Measurements from ENCODE around the gene RPLP1. TPM values are rescaled to one million over a fixed set of nuclear protein-coding genes. Genes with fewer than 3 reads are reported as not detected.

Gene RPLP1
- total RNA-seq, 1 donor from 2014 or later = 3,035 TPM

DNA sequence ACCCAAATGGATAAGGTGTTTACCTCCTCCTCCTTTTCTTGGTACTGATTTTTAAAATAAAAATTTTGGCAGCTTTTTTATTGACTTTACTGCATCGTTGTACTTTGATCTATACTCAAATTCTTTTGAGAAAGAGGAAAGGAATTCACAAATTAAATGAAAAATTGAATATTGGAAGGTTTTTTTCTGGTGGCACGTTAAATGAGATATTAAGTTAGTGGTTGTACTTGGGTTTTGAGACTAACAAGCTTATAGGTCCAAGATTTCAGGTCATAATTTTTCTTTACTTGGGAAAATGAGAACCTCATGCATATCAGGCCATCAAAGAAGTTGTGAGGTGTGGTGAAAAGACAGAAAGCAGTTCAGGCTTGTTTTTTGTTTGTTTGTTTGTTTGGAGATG is 14.1 kb downstream of the RPLP1 start:
- peaks cover 22% of the 10 kb centered on the region for H3K4me1 Mint-ChIP-seq
- H3K4me3 Mint-ChIP-seq = no peak overlapping the region
- no peaks in the 10 kb centered on the region for H3K27me3 Mint-ChIP-seq
- no peak for DNase-seq
- H3K36me3 Mint-ChIP-seq (ENCODE audit: low read depth) = no peaks in the 10 kb centered on the region
- no peak for ATAC-seq (ENCODE audit: low read depth)
- intact Hi-C loops (cut with micrococcal nuclease) = loop anchor here (5.0 kb wide), 1 partner anchor 409 kb away; no protein-coding TSS in a partner anchor
- TF ChIP-seq, protein P1, sequence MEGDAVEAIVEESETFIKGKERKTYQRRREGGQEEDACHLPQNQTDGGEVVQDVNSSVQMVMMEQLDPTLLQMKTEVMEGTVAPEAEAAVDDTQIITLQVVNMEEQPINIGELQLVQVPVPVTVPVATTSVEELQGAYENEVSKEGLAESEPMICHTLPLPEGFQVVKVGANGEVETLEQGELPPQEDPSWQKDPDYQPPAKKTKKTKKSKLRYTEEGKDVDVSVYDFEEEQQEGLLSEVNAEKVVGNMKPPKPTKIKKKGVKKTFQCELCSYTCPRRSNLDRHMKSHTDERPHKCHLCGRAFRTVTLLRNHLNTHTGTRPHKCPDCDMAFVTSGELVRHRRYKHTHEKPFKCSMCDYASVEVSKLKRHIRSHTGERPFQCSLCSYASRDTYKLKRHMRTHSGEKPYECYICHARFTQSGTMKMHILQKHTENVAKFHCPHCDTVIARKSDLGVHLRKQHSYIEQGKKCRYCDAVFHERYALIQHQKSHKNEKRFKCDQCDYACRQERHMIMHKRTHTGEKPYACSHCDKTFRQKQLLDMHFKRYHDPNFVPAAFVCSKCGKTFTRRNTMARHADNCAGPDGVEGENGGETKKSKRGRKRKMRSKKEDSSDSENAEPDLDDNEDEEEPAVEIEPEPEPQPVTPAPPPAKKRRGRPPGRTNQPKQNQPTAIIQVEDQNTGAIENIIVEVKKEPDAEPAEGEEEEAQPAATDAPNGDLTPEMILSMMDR (IDR thresholded peaks at IDR 0.05) = no peak
- ChIA-PET POLR2A (no interaction called here), CTCF (interaction anchor here (2.4 kb wide), 1 partner anchor 9 kb away, joined by 8 read pairs; no protein-coding TSS in a partner anchor)
- H3K27ac Mint-ChIP-seq = no peak overlapping the region
- no peaks in the 10 kb centered on the region for H3K9me3 Mint-ChIP-seq

DNA sequence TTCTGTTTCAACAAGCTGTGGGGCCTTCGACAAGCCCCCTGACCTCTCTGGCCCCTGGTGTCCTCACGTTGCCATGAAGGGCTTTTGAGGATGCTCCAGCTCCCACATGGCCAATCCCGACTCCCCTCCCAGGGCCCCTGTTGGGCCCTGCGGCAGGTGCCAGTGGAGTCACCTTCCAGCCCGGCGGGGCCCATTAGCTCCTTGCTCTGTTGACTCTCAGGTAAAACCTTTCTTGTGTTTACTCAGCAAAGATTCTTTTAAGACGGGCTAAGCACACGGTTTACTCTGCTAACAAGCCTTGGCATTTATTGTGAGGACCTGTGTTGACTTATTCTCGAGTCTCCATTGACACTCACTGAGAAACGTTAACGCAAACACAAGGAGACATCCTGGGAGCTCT is 15.0 kb downstream of the RPLP1 start:
- Mint-ChIP-seq H3K27me3 (no peaks in the 10 kb centered on the region), H3K4me1 (peaks cover 15% of the 10 kb centered on the region), H3K27ac (no peak overlapping the region), H3K4me3 (no peak overlapping the region), H3K36me3 (ENCODE audit: low read depth) (no peaks in the 10 kb centered on the region), H3K9me3 (no peaks in the 10 kb centered on the region)
- DNase-seq (no peak), ATAC-seq (ENCODE audit: low read depth) (no peak)
- CTCF ChIA-PET = interaction anchor here (1.1 kb wide), 1 partner anchor 10 kb away, joined by 3 read pairs; no protein-coding TSS in a partner anchor
- intact Hi-C loops (cut with micrococcal nuclease) = loop anchor here (5.0 kb wide), 1 partner anchor 410 kb away; no protein-coding TSS in a partner anchor
- POLR2A ChIA-PET = no interaction called here
- TF ChIP-seq, protein P1 (IDR thresholded peaks at IDR 0.05) = no peak

DNA sequence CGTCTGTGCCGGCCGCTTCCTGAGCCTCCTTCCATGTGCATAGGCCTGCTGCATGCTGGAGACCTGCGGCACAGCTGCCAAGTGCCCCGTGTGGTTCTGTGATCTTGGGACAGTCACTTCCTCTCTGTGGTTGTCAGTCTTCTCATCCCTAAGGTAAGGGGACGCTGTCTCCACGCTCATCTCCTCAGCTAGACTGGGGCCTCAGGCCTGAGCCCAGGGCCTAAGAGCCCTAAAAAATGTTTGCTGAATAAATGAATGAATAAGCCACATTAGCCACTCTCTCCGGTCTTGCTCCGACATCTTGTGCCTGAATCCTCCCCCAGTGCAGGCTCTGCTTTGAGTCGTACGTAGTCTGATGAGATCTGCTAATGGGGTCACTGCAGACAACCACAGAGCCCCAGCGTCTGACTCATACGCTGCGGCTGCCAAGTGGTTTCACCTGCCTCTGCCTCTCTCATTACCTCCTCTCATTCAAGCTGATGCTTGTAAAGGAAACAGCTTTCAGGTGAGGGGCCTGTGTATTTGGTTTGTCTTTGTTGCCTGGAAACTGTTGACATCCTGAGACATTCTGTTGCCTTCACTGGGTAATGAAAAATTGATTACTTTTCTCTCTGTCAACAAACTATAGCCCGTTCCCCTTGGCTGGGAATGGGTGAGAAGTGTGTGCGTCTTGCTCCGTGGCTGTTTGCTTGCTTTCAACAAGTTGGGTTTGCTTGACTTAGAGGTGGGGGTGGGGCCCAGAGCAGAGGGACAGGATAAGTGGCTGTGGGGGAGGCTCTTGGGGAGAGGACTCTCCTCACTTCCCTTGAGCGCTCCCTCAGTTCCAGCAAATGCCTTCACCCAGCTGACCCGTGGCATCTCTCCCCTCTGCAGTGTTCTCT is 15.9 kb downstream of the RPLP1 start:
- no peaks in the 10 kb centered on the region for H3K36me3 Mint-ChIP-seq (ENCODE audit: low read depth)
- ChIA-PET POLR2A (interaction anchor here (1.4 kb wide), 1 partner anchor 16 kb away, joined by 5 read pairs; the partner anchor contains the start of gene RPLP1), CTCF (interaction anchor here (1.1 kb wide), 1 partner anchor 11 kb away, joined by 3 read pairs; no protein-coding TSS in a partner anchor)
- ATAC-seq (ENCODE audit: low read depth) = peak; percentile 74
- intact Hi-C loops (cut with micrococcal nuclease) = loop anchor here (5.0 kb wide), 1 partner anchor 411 kb away; no protein-coding TSS in a partner anchor
- DNase-seq = no peak
- H3K27me3 Mint-ChIP-seq = no peaks in the 10 kb centered on the region
- TF ChIP-seq, protein P1 (IDR thresholded peaks at IDR 0.05) = no peak
- peak overlapping the region; percentile 1 for H3K4me3 Mint-ChIP-seq
- H3K9me3 Mint-ChIP-seq = no peaks in the 10 kb centered on the region
- H3K4me1 Mint-ChIP-seq = peaks cover 8% of the 10 kb centered on the region
- H3K27ac Mint-ChIP-seq = no peak overlapping the region

DNA sequence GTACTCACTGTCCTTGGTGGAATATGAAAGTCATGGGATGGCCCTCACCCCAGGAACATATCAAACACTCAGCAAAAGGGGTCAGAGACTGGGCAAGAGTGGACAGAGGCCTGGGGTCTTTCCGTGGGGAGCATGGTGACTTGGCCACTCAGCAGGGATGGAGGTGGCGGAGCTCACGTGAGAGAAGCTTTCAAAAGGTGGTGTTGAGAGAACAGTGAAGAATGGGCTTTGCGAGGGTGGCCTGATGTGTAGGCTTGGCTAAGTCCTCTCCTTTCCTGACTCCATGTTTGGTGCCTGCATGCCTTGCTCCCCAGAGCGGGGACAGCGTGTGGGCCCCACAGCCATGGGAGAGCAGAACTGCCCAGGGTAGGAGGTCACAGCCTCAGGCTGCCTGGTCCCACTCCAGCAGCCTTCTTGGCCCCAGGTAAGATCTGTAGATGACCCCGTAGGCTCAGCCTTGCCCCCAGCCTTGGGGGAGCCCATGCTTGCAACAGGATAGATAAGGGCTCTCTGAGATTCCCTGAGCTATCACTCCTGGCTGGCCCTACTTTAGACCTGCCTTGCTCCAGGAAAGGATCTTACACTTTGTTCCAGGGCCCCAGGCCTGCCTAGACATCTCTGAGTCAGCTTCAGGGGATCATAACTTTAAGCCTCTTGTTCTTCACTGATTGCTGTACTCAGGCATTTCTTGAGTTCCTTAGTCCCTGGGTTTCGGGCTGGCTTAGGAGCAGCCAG is 17.0 kb downstream of the RPLP1 start:
- ChIA-PET CTCF (no interaction called here), POLR2A (interaction anchor here (1.4 kb wide), 1 partner anchor 17 kb away, joined by 5 read pairs; the partner anchor contains the start of gene RPLP1)
- intact Hi-C loops (cut with micrococcal nuclease) = loop anchor here (5.0 kb wide), 1 partner anchor 412 kb away; no protein-coding TSS in a partner anchor
- Mint-ChIP-seq H3K36me3 (ENCODE audit: low read depth) (no peaks in the 10 kb centered on the region), H3K4me1 (peaks cover 6% of the 10 kb centered on the region), H3K4me3 (no peak overlapping the region), H3K9me3 (no peaks in the 10 kb centered on the region), H3K27me3 (no peaks in the 10 kb centered on the region), H3K27ac (no peak overlapping the region)
- TF ChIP-seq, protein P1 (IDR thresholded peaks at IDR 0.05) = no peak
- DNase-seq (no peak), ATAC-seq (ENCODE audit: low read depth) (no peak)
